IMR-90 (cell line): ENCODE results near the gene CRYZL1. TPM values are rescaled to one million over a fixed set of nuclear protein-coding genes. Genes with fewer than 3 reads are reported as not detected.
A peak's percentile ranks its signal among the peaks of the same experiment; 100 is the strongest.

Experiments
- ATAC-seq: fragments of 200-7000 bp; cut with Tn5 transposase; 2 replicates; pipeline ENCODE4 v1.9.1; 2020; ENCODE audit warnings: low read depth, mild to moderate bottlenecking, moderate library complexity
- BruUV-seq: library from RNA; stranded (reverse); fragments of 400-500 nt; replicated peaks from 2 replicates; lab custom pipeline; 2021; lab: Mats Ljungman, UMichigan
- CTCF ChIA-PET: fragments of 300-600 bp; formaldehyde crosslinking; extraction: SDS; loops from one replicate; lab custom pipeline; 2021; ENCODE audit warnings: antibody characterized with exemption; lab: Yijun Ruan, JAX
- POLR2A ChIA-PET: fragments of 300-600 bp; sonication (Branson Sonifier 250); formaldehyde crosslinking; loops from one replicate; lab custom pipeline; 2022; ENCODE audit warnings: antibody characterized with exemption; ENCODE audit not compliant: unreplicated experiment; lab: Charles Lee
- DNase-seq: peaks from one replicate; pipeline ENCODE4 v3.0.0; 2013
- H2AFZ ChIP-seq: replicated peaks from 2 replicates; pipeline ENCODE3; 2013; ENCODE audit warnings: low read length, mild to moderate bottlenecking; ENCODE audit not compliant: poor library complexity
- H2AK5ac ChIP-seq: 2 replicates; pipeline ENCODE4 v1.6.1; 2013; ENCODE audit warnings: low read depth, low read length, inconsistent platforms
- H2AK9ac ChIP-seq: replicated peaks from 2 replicates; pipeline ENCODE3; 2013; ENCODE audit warnings: mild to moderate bottlenecking, low read depth, low read length, moderate library complexity; ENCODE audit not compliant: poor library complexity
- H2BK120ac ChIP-seq: 2 replicates; pipeline ENCODE4 v1.6.1; 2013; ENCODE audit warnings: low read depth, low read length, inconsistent platforms
- H2BK15ac ChIP-seq: 3 replicates; pipeline ENCODE4 v1.6.1; 2013; ENCODE audit warnings: low read depth, low read length, inconsistent platforms
- H2BK20ac ChIP-seq: 2 replicates; pipeline ENCODE4 v1.6.1; 2013; ENCODE audit warnings: low read depth, mild to moderate bottlenecking, inconsistent platforms, low read length, moderate library complexity
- H2BK5ac ChIP-seq: 2 replicates; pipeline ENCODE4 v1.6.1; 2013; ENCODE audit warnings: mild to moderate bottlenecking, low read depth, low read length, inconsistent platforms; ENCODE audit not compliant: poor library complexity, severe bottlenecking
- H3K14ac ChIP-seq: replicated peaks from 2 replicates; pipeline ENCODE4 v1.6.1; 2013; ENCODE audit warnings: low read depth, low read length, inconsistent platforms
- H3K18ac ChIP-seq: 2 replicates; pipeline ENCODE4 v1.6.1; 2013; ENCODE audit warnings: low read depth, low read length, control low read depth
- H3K23ac ChIP-seq: 2 replicates; pipeline ENCODE4 v1.6.1; 2013; ENCODE audit warnings: low read depth, low read length, inconsistent platforms
- H3K27ac ChIP-seq: 2 replicates; pipeline ENCODE4 v1.5.1; 2013; ENCODE audit warnings: mild to moderate bottlenecking, control low read depth, low read length; ENCODE audit not compliant: insufficient read depth
- H3K27me3 ChIP-seq: 2 replicates; pipeline ENCODE4 v1.6.1; 2013; ENCODE audit warnings: low read length; ENCODE audit not compliant: control insufficient read depth, insufficient read depth
- H3K36me3 ChIP-seq: 2 replicates; pipeline ENCODE4 v1.6.1; 2013; ENCODE audit warnings: low read length, mixed read lengths; ENCODE audit not compliant: control insufficient read depth, insufficient read depth
- H3K4ac ChIP-seq: 2 replicates; pipeline ENCODE4 v1.6.1; 2013; ENCODE audit warnings: low read depth, low read length, inconsistent platforms
- H3K4me1 ChIP-seq: 2 replicates; pipeline ENCODE4 v1.6.1; 2013; ENCODE audit warnings: low read length, mixed read lengths; ENCODE audit not compliant: control insufficient read depth, insufficient read depth
- H3K4me2 ChIP-seq: 2 replicates; pipeline ENCODE4 v1.6.1; 2013; ENCODE audit warnings: low read depth, mild to moderate bottlenecking, control low read depth, low read length, moderate library complexity
- H3K4me3 ChIP-seq: 2 replicates; pipeline ENCODE4 v1.5.1; 2013; ENCODE audit warnings: low read depth, mild to moderate bottlenecking, control low read depth, low read length, moderate library complexity; ENCODE audit not compliant: insufficient read depth
- H3K56ac ChIP-seq: 2 replicates; pipeline ENCODE4 v1.6.1; 2013; ENCODE audit warnings: low read length, inconsistent platforms; ENCODE audit not compliant: insufficient read depth; ENCODE audit errors: extremely low read depth
- H3K79me1 ChIP-seq, 2 experiments: 2 replicates each; pipeline ENCODE4 v1.6.1; 2013; ENCODE audit warnings: low read length in 2 of 2, inconsistent platforms in 1 of 2, low read depth in 1 of 2
- H3K9ac ChIP-seq: 2 replicates; pipeline ENCODE4 v1.6.1; 2013; ENCODE audit warnings: low read depth, low read length, control low read depth
- H3K9me1 ChIP-seq: 2 replicates; pipeline ENCODE4 v1.6.1; 2013; ENCODE audit warnings: low read length, inconsistent platforms; ENCODE audit not compliant: insufficient read depth
- H3K9me3 ChIP-seq: 2 replicates; pipeline ENCODE4 v1.6.1; 2013; ENCODE audit warnings: low read length; ENCODE audit not compliant: control insufficient read depth, insufficient read depth
- H4K20me1 ChIP-seq: 2 replicates; pipeline ENCODE4 v1.6.1; 2013; ENCODE audit warnings: low read length, inconsistent platforms; ENCODE audit not compliant: insufficient read depth
- H4K5ac ChIP-seq: 2 replicates; pipeline ENCODE4 v1.6.1; 2013; ENCODE audit warnings: mild to moderate bottlenecking, low read depth, low read length, control low read depth
- H4K8ac ChIP-seq, 2 experiments: 2 replicates each; pipeline ENCODE4 v1.6.1; 2013; ENCODE audit warnings: low read depth in 2 of 2, low read length in 2 of 2, control low read depth in 1 of 2, inconsistent platforms in 1 of 2
- H4K91ac ChIP-seq: 2 replicates; pipeline ENCODE4 v1.6.1; 2013; ENCODE audit warnings: low read depth, low read length, inconsistent platforms; ENCODE audit not compliant: insufficient read depth
- BHLHE40 ChIP-seq: fragments of 150-350 bp; IDR thresholded peaks from 2 replicates; pipeline ENCODE4 v1.6.1; 2016; ENCODE audit warnings: mild to moderate bottlenecking, low read depth, low read length
- CHD1 ChIP-seq: IDR thresholded peaks from 2 replicates; pipeline ENCODE4 v1.6.1; 2012; ENCODE audit warnings: low read depth, low read length, improper control_type of control experiment
- USF2 ChIP-seq: fragments of 150-350 bp; IDR thresholded peaks from 2 replicates; pipeline ENCODE4 v1.6.1; 2017; ENCODE audit warnings: mild to moderate bottlenecking, antibody characterized with exemption, low read length, low read depth
- WGBS, 2 experiments: methylation state at CpG; one replicate each; pipeline versions ENCODE4 v1.1.5 to v1.1.7; 2013; ENCODE audit warnings: missing lambda C conversion rate in 2 of 2; ENCODE audit not compliant: insufficient read length in 1 of 2; ENCODE audit errors: extremely low coverage in 2 of 2; 5-methylcytosine and 5-hydroxymethylcytosine counted together
- dilution Hi-C: fragments of 300-500 bp; cut with HindIII; formaldehyde crosslinking; loops from one replicate; pipeline ENCODE4 v1.14.3; 2018; ENCODE audit warnings: low sequenced_read_pairs; ENCODE audit not compliant: unreplicated experiment
- in situ Hi-C: fragments of 300-500 bp; cut with MboI; formaldehyde crosslinking; loops from 3 replicates; pipeline ENCODE4 v1.14.3; 2019; ENCODE audit warnings: low sequenced_read_pairs, inconsistent platforms, mixed read lengths
- intact Hi-C: fragments of 100-400 bp; cut with micrococcal nuclease; formaldehyde crosslinking; loops from 2 replicates; pipeline ENCODE4 v1.10.0; 2022
- polyA plus RNA-seq, 3 experiments: library from polyadenylated mRNA; depleted of rRNA; stranded (reverse); fragments of >200 nt; gene quantifications; 2 replicates each; pipeline ENCODE4 v1.2.3, GENCODE V29; 2012; ENCODE audit warnings: low replicate concordance in 1 of 3
- total RNA-seq: library from RNA; depleted of rRNA; stranded (reverse); fragments of >200 nt; gene quantifications from 2 replicates; pipeline ENCODE4 v1.2.3, GENCODE V29; 2012

CRYZL1 gene
- total and polyA plus RNA-seq, 2 of the 4 experiments (the other 2 are of a cell fraction) = 19.9 to 28.5 TPM

DNA sequence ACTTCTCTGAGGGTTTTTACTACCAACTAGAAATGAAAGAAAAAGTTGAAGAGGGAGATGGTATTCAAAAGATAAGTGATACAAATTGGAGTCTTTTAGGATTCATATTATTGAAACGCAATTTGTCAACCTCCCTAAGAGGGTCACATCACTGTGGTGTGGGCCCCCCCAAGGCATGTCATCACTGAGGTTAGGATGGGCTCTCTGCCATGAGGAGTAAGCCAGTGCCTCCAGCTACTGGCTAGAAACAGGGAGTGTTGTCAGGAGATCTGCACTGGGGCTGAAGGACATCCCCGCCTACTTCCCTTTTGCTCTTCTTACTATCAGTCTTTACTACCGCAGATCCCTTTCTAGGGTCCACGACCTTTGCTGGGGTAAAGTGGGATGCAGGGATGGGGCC is 26.6 kb upstream of the CRYZL1 start:
- H3K56ac ChIP-seq = no peak overlapping the region
- H3K27me3 ChIP-seq = no peaks in the 10 kb centered on the region
- H4K91ac ChIP-seq = no peak overlapping the region
- 0 out of 2 replicates have a peak overlapping the region, but pooled peaks have one; percentile 7 for H3K4me2 ChIP-seq
- H3K4me1 ChIP-seq = peaks cover 10% of the 10 kb centered on the region
- no peak overlapping the region for H2BK15ac ChIP-seq
- no peaks in the 10 kb centered on the region; the same call in 1 of the 2 replicates for H3K36me3 ChIP-seq
- H2AFZ ChIP-seq = no peak overlapping the region
- peaks cover 28% of the 10 kb centered on the region for H3K9me1 ChIP-seq
- no peak overlapping the region for H2BK20ac ChIP-seq
- WGBS, 2 experiments = no CpG with 5 or more reads among the region's 4 CpGs
- intact Hi-C loops (no loop called here), dilution Hi-C loops (no loop called here), in situ Hi-C loops (no loop called here)
- H2BK5ac ChIP-seq = no peak overlapping the region
- BruUV-seq = no TSS peak
- DNase-seq = peak; percentile 29
- H3K14ac ChIP-seq = no peak overlapping the region
- H3K23ac ChIP-seq = no peak overlapping the region
- H3K4me3 ChIP-seq = no peak overlapping the region
- no peak overlapping the region for H3K27ac ChIP-seq
- no peak overlapping the region for H2AK9ac ChIP-seq
- H4K20me1 ChIP-seq = peaks cover 48% of the 10 kb centered on the region
- ChIA-PET POLR2A (no interaction called here), CTCF (no interaction called here)
- TF ChIP-seq CHD1 (no peak), BHLHE40 (no peak), USF2 (no peak)
- peaks cover 53 to 84% of the 10 kb centered on the region in 2 experiments for H3K79me1 ChIP-seq
- peak; percentile 32; the same call in 1 of the 2 replicates for ATAC-seq
- no peaks in the 10 kb centered on the region for H3K9me3 ChIP-seq
- no peak overlapping the region for H3K9ac ChIP-seq
- no peak overlapping the region for H2BK120ac ChIP-seq
- no peak overlapping the region for H4K8ac ChIP-seq
- H2AK5ac ChIP-seq = no peak overlapping the region
- H4K5ac ChIP-seq = no peak overlapping the region
- no peak overlapping the region for H3K18ac ChIP-seq
- H3K4ac ChIP-seq = no peak overlapping the region
